ENCODE results near the gene CTTNBP2NL.

The CTTNBP2NL gene

DNA sequence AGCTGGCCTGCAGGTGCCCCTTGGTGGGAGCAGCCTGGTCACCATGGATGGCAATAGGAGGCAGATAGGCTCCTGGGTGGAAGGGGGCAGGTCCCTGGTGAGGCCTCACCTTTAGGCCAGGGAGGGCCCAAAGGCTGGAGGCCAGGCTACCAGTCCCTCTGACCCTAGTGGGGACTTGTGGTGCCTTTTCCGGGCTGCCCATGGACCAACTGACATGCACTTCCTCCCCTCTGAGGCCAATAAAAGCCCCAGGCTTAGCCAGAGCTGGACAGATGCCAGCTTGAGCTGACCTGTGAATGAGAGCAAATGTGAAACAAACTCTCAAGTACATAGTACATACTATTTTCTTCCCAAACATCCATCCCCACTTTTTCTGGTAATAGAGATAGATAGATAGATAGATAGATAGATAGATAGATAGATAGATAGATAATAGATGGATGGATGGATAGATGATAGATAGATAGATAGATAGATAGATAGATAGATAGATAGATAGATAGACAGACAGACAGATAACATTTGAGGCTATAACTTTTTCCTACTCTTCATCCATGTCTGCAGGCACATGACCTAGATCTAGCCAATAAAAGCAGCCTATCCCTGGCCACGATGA lies 9.2 kb upstream of the CTTNBP2NL start:
- H3K9ac ChIP-seq (ENCODE audit: low read depth, low read length, poor library complexity, severe bottlenecking) = no peak overlapping the region
- H2AFZ ChIP-seq (ENCODE audit: low read length) = peak overlapping the region; percentile 73; the same call in 1 of the 2 replicates
- no peak overlapping the region for H3K4me2 ChIP-seq (ENCODE audit: low read depth, low read length, poor library complexity, severe bottlenecking)
- no peaks in the 10 kb centered on the region for H3K79me2 ChIP-seq (ENCODE audit: insufficient read depth, low read length)
- peaks cover 5% of the 10 kb centered on the region for H3K4me1 ChIP-seq (ENCODE audit: insufficient read depth, low read length, poor library complexity, severe bottlenecking)
- no peaks in the 10 kb centered on the region for H4K20me1 ChIP-seq (ENCODE audit: insufficient read depth, low read length, poor library complexity, severe bottlenecking)
- no peaks in the 10 kb centered on the region for H3K9me3 ChIP-seq (ENCODE audit: insufficient read depth, low read depth, low read length)
- no peaks in the 10 kb centered on the region for H3F3A ChIP-seq (ENCODE audit: low read depth)
- no peak for TF ChIP-seq EZH2phosphoT487 (IDR thresholded peaks at IDR 0.05; ENCODE audit: borderline replicate concordance)
- TF ChIP-seq, protein P1, sequence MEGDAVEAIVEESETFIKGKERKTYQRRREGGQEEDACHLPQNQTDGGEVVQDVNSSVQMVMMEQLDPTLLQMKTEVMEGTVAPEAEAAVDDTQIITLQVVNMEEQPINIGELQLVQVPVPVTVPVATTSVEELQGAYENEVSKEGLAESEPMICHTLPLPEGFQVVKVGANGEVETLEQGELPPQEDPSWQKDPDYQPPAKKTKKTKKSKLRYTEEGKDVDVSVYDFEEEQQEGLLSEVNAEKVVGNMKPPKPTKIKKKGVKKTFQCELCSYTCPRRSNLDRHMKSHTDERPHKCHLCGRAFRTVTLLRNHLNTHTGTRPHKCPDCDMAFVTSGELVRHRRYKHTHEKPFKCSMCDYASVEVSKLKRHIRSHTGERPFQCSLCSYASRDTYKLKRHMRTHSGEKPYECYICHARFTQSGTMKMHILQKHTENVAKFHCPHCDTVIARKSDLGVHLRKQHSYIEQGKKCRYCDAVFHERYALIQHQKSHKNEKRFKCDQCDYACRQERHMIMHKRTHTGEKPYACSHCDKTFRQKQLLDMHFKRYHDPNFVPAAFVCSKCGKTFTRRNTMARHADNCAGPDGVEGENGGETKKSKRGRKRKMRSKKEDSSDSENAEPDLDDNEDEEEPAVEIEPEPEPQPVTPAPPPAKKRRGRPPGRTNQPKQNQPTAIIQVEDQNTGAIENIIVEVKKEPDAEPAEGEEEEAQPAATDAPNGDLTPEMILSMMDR (conservative IDR thresholded peaks at IDR 0.05; ENCODE audit: low read length) = no peak
- no peaks in the 10 kb centered on the region for H3K9me2 ChIP-seq (replicated peaks; ENCODE audit: low read depth, low read length)
- H3K27me3 ChIP-seq (ENCODE audit: insufficient read depth, low read length, poor library complexity, severe bottlenecking) = no peaks in the 10 kb centered on the region
- no peaks in the 10 kb centered on the region for H3K36me3 ChIP-seq (ENCODE audit: insufficient read depth, low read length)
- H3K4me3 ChIP-seq (ENCODE audit: low read length, poor library complexity, severe bottlenecking) = no peak overlapping the region

DNA sequence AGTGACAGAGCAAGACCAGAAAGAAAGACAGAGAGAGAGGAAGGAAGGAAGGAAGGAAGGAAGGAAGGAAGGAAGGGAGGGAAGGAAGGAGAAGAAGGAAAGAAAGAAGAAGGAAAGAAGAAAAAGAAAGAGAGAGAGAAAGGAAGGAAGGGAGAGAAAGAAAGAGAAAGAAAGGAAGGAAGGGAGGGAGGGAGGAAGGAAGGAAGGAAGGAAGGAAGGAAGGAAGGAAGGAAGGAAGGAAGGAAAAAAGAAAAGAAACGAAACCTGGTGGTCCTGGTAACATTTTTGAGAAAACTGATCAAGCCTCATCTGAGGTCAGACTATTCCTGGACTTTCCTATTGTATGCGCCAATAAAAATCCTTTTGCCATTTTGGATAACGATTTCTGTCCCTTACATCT lies 8.2 kb upstream of the CTTNBP2NL start:
- Histone ChIP-seq H3K79me2 (ENCODE audit: insufficient read depth, low read length) (no peaks in the 10 kb centered on the region), H3K9me3 (ENCODE audit: insufficient read depth, low read depth, low read length) (no peaks in the 10 kb centered on the region), H3K9me2 (replicated peaks; ENCODE audit: low read depth, low read length) (no peaks in the 10 kb centered on the region), H3K9ac (ENCODE audit: low read depth, low read length, poor library complexity, severe bottlenecking) (no peak overlapping the region), H3F3A (ENCODE audit: low read depth) (no peaks in the 10 kb centered on the region), H3K4me2 (ENCODE audit: low read depth, low read length, poor library complexity, severe bottlenecking) (no peak overlapping the region), H3K4me1 (ENCODE audit: insufficient read depth, low read length, poor library complexity, severe bottlenecking) (peaks cover 5% of the 10 kb centered on the region), H4K20me1 (ENCODE audit: insufficient read depth, low read length, poor library complexity, severe bottlenecking) (no peaks in the 10 kb centered on the region), H3K36me3 (ENCODE audit: insufficient read depth, low read length) (no peaks in the 10 kb centered on the region), H3K4me3 (ENCODE audit: low read length, poor library complexity, severe bottlenecking) (no peak overlapping the region), H2AFZ (ENCODE audit: low read length) (no peak overlapping the region), H3K27me3 (ENCODE audit: insufficient read depth, low read length, poor library complexity, severe bottlenecking) (no peaks in the 10 kb centered on the region)
- no peak for TF ChIP-seq EZH2phosphoT487 (IDR thresholded peaks at IDR 0.05; ENCODE audit: borderline replicate concordance)
- TF ChIP-seq, protein P1 (conservative IDR thresholded peaks at IDR 0.05; ENCODE audit: low read length) = no peak

DNA sequence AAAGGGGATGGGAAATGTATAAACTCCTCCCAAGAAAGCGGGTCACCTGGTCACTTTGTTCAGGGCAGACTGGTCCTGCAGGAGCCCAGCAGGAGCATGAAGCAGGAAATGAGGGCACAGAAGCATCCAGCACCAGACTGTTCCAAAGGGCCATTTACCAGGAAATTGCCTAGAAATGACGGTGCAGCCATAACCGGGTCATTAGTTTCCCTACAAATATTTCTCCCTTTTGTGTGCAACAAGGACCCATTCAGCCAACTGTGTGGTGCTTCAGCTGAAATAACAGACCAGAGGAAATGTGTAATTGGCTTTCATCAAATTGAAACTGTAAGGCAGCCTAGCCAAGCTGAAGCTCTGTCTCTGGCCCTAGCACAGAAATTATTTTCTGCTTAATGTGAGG lies 7.6 kb upstream of the CTTNBP2NL start:
- H3K9ac ChIP-seq (ENCODE audit: low read depth, low read length, poor library complexity, severe bottlenecking) = no peak overlapping the region

More for the DNA sequence above, 7.6 kb upstream of the CTTNBP2NL start:
- no peaks in the 10 kb centered on the region for H3K9me3 ChIP-seq (ENCODE audit: insufficient read depth, low read depth, low read length)
- no peak for TF ChIP-seq EZH2phosphoT487 (IDR thresholded peaks at IDR 0.05; ENCODE audit: borderline replicate concordance)
- TF ChIP-seq, protein P1 (conservative IDR thresholded peaks at IDR 0.05; ENCODE audit: low read length) = no peak
- no peaks in the 10 kb centered on the region for H3K9me2 ChIP-seq (replicated peaks; ENCODE audit: low read depth, low read length)
- no peak overlapping the region for H3K4me2 ChIP-seq (ENCODE audit: low read depth, low read length, poor library complexity, severe bottlenecking)
- no peaks in the 10 kb centered on the region for H3K36me3 ChIP-seq (ENCODE audit: insufficient read depth, low read length)
- H3K4me1 ChIP-seq (ENCODE audit: insufficient read depth, low read length, poor library complexity, severe bottlenecking) = peaks cover 5% of the 10 kb centered on the region
- H3K4me3 ChIP-seq (ENCODE audit: low read length, poor library complexity, severe bottlenecking) = no peak overlapping the region
- no peaks in the 10 kb centered on the region for H3K27me3 ChIP-seq (ENCODE audit: insufficient read depth, low read length, poor library complexity, severe bottlenecking)
- peak overlapping the region; percentile 57 for H2AFZ ChIP-seq (ENCODE audit: low read length)
- no peaks in the 10 kb centered on the region for H3F3A ChIP-seq (ENCODE audit: low read depth)
- no peaks in the 10 kb centered on the region for H4K20me1 ChIP-seq (ENCODE audit: insufficient read depth, low read length, poor library complexity, severe bottlenecking)
- no peaks in the 10 kb centered on the region for H3K79me2 ChIP-seq (ENCODE audit: insufficient read depth, low read length)
